ENCODE data around the gene AK5.

AK5 gene, protein sequence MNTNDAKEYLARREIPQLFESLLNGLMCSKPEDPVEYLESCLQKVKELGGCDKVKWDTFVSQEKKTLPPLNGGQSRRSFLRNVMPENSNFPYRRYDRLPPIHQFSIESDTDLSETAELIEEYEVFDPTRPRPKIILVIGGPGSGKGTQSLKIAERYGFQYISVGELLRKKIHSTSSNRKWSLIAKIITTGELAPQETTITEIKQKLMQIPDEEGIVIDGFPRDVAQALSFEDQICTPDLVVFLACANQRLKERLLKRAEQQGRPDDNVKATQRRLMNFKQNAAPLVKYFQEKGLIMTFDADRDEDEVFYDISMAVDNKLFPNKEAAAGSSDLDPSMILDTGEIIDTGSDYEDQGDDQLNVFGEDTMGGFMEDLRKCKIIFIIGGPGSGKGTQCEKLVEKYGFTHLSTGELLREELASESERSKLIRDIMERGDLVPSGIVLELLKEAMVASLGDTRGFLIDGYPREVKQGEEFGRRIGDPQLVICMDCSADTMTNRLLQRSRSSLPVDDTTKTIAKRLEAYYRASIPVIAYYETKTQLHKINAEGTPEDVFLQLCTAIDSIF

DNA sequence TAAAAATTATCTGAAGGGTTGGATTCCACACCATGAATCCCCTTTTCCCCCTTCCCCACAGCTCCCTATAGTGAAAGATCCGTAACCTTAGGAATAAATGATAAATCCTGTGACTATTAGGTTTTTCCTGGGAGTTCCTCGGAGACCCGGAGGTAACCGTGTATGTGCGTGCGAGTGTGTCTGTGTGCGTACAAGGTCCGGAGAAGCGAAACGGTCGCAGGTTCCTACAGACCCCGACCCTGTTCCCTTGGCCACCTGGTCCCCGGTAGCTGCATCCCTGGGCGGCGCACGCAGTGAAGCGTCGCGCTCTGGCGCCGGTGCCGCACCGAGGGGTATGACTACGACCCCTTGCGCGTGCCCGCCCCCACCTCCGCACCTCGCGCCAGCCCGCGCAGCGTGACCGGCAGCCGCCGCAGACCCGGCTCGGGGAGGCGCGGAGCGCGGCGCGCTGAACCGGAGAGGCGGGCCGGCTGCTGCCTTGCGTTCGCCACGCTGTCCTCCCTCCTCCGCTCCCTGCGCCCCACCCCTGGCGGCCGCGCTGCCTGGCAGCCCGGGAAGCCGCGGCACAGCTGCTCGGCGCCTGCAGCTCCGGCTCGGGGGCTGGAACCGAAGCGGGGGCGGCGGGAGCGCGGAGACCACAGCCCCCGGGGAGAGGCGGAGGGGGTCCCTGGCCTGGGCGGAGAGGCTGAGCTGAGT is at the start of gene AK5:
AK5 (plus strand) TSS at position 529 of the 696 bp plus-strand sequence. CDS start 295 bp downstream, outside the sequence.
- peak; percentile 31 to 56 for DNase-seq (ENCODE audit: low read depth in 2 of 2)

DNA sequence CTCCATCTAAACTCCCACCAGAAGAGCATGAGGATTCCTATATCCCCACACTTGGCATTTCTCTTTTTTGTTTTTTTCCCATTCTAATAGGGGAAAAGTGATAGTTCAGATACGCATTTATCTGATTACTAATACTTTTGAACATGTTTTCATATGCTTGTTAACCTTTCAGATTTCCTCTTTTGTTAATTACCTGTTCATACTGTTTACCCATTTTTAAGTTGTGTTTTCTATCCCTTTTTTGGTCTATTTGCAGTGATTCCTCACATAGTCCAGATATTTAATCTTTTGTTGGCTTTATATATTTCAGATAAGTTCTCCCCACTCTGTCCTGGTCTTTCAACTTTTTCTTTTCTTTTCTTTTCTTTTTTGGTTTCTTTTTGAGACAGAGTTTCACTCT is 49.0 kb upstream of the AK5 start:
- DNase-seq (ENCODE audit: low read depth in 2 of 2) = no peak

DNA sequence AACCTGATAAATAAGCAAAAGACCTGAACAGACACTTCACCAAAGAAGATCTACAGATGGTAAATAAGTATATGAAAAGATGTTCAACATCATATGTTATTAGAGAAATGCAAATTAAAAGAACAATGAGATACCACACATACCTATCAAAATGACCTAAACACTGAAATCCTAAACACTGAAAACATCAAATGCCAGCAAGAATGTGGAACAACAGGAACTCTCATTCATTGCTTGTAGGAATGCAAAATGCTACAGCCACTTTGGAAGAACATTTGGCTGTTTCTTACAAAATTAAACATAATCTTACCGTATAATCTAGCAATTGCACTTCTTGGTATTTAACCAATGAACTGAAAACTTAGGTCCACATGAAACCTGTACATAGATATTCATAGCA is 47.7 kb upstream of the AK5 start:
- DNase-seq (ENCODE audit: low read depth in 2 of 2) = no peak

DNA sequence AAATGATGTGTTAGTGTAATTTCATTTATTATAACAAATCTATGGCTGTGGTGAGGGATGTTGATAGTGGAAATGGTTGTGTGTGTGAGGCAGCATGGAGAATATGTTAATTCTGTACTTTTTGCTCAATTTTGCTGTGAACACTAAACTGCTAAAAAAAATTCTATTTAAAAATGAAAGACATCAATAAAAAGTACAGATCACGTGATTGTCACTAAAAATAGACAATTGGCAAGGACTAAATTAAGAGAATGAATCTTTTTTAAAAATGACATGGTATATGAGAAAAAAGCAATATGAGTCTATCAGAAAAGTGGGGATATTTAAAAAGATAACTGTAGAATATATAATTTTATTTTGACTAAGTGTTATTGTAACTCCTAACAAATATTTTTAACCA is 46.9 kb upstream of the AK5 start:
- DNase-seq (ENCODE audit: low read depth in 2 of 2) = no peak

DNA sequence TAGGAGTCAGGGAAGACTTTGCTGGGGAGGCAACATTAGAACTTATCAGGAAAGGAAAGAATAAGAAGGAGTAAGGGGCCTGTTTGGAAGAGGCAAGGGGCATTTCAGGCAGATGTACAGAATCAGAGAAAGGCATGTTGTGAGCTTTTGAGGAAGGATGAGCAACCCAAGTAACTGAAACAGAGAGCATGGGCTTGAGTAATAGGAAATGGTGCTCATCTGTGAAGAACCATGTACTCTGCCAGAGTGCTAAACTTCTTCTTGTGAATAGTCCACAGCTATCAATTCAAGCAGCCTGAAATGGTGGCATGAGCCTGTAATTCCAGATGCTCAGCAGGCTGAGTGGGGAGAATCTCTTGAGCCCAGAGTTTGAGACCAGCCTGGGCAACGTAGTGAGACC is 43.4 kb upstream of the AK5 start:
- DNase-seq (ENCODE audit: low read depth in 2 of 2) = no peak

DNA sequence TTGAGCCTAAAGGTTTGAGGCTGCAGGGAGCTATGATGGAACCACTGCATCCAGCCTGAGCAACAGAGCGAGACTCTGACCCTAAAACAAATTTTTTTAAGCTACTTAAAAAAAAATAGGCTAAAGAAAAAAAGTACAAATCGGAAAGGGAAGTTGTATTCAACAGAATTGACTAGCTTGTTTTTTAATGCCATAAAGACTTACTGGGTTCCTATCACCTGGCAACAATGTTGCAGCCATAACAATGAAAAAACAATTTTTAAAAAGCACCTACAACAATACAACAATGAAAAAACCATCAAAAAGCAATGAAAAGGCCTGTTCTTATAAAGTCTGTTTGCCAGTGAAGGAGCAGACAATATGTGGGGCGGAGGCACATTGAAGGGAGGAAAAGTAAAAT is 42.5 kb upstream of the AK5 start:
- DNase-seq (ENCODE audit: low read depth in 2 of 2) = no peak

DNA sequence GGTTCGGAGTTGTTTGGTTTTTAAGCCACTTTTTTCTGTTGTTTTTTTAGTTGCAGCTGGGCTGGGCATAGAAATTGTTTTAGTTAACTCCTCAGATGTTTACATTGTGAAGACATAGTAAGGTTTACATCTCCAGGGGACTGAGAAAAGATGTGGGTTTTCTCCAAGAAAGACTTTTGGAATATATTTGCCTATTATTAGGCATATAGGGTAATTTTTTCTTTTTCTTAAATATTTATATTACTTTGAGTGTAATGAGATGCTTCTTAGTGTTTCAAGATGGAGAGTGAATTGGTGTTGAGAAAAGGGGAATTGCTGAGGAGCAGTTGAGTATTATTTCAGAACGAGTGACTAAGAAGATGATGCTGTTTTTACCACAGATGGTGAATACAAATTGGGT is 36.0 kb upstream of the AK5 start:
- no peak for DNase-seq (ENCODE audit: low read depth in 2 of 2)

DNA sequence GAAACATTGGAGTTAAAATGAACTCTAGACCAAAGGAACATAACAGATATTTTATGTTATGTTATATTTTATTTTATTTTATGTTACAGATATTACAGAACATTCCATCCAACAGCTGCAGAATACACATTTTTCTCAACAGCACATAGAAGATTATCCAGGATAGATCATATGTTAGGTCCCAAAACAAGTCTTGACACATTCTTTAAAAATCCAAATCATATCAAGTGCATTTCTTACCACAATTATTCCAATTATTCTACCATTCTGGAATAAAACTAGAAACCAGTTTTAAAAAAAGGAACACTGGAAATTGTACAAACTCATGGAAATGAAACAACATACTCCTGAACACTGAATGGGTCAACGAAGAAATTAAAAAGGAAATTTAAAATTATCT is 31.7 kb upstream of the AK5 start:
- no peak for DNase-seq (ENCODE audit: low read depth in 2 of 2)

DNA sequence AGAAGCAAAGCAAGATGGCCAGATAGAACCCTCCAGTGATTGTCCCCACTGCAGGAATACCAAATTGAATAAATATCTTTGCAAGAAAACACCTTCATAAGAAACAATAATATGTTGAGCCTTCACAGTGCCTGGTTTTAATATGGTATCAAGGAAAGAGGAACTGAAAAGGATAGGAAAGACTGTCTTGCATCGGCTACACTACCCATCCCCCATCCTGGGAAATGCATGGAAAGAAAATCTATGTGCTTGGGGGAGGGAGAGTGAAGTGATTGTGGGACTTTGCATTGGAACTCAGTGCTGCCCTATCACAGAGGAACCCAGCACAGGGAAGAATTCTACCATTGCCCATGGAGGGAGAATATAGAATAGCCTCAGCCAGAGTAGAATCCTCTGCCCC is 28.6 kb upstream of the AK5 start:
- DNase-seq (ENCODE audit: low read depth in 2 of 2) = no peak

DNA sequence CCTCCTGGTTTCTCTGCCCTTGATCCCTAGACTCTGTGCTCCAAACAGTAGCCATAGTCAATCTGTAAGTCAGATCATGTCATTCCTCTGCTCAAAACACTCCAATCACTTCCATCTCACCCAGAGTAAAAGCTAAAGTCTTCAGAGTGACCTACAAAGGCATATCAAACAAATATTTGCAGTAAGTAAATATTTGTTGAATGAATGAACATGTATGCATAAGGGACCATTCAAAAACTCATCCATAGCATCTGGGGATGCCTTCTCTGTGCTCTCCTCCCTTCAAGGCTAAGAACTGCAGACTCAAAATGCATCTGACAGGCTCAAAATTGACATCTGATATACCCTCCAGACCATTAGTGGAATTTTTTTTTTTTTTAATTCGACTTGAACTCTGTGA is 18.1 kb upstream of the AK5 start:
- DNase-seq (ENCODE audit: low read depth in 2 of 2) = no peak

DNA sequence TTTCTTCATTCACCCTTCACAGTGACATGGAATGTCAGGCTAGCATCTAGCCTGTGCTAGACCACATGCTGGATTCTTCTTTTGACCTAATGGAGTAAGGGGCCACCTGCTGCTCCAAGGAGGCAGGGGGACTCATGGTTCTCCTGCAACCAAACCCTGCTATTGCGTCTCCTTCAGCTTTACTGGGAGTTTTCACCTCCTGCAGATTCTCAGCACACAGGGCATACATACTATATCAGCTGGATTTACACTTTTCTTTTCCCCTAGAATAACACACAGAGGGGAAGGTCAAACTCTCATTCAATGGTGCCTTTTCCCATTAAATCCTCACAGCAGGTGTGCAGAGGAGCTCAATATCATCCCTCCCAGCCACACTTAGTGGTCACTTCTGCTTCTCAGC is 16.6 kb upstream of the AK5 start:
- DNase-seq (ENCODE audit: low read depth in 2 of 2) = no peak

DNA sequence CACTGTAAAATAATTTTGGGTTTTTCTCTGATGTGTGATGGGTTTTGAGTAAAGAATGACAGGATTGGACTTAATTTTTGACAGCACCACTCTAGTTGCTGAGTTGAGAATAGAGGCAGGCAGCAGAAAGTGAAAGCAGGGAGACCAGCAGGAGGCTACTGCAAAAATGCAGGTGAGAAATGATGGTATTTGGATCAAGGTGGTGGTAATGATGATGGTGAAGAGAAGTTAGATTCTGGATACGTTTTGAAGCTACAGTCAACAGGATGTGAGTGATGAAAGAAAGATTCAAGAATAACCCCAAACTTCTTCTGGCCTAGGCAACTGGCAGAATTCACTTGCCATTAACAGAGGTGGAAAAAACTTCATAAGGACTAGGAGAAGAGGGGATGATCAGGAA is 14.8 kb upstream of the AK5 start:
- DNase-seq (ENCODE audit: low read depth in 2 of 2) = no peak

DNA sequence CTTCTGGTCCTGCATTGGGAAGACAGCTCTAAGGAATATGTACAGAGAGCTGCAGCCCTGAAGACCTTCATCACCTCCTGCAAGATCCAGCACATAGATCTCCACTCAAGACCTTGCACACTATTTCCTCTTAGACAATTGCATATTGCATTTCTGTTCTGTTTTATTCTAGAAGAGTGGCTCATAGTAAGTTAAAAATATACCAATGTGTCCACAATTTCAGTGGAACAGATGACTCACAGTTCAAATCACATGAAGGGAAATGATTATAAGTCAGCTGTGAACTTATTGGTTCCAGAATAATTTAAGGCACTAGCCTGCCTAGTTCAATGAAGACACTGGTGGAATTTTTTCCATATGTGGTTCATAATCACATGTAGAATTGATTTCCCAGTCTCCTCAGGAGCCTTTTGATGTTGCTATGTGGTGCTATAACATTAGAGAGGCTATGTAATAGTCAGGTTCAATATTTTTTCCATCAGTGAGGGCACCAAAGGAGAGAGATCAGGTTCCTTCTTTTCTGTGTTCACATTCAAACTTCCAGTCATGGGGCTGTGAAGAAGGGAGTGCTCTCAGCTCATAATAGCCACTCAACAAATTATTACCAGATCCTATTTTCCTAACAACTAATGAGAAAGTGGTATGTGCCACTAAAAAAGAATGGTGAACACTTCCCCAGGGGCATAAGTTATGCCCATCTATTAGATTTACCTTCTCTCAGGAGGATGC is 9.8 kb upstream of the AK5 start:
- DNase-seq (ENCODE audit: low read depth in 2 of 2) = no peak

DNA sequence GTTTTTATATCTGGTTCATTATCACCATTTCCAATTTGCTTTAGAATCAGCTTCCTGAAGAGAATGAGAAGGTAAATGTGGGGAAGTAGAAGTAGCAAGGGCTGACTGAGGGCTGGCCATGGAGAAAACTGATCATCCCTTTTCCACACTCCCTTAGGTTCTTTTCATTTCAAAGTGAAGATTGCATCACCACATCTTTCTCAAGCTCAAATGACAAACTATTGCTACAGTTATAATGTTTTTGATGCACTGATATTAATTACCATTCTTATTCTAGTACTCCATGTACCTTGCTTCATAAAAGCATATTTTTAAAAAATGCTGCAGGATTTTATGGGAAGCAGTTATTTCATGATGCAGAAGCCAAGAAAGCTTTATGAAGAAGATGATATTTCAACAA is 7.9 kb upstream of the AK5 start:
- no peak for DNase-seq (ENCODE audit: low read depth in 2 of 2)

DNA sequence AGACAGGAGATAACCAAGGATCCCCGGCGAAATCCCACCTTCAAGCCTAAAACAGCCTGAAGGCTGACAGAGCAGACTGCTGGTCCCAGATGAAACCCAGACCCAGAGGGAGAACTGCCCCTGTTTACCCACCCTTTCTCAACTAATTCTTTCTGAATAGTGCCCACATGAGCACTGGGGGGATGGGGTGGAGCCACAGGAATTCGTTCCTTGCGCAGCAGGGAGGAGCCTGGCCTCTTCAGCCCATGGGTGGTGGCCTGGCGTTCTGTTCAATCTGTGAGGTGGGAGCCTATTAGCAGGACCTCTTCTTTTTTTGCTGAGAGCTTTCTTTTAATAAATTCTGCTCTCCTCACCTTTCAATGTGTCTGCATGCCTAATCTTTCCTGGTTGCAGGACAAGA is 6.6 kb upstream of the AK5 start:
- no peak for DNase-seq (ENCODE audit: low read depth in 2 of 2)

DNA sequence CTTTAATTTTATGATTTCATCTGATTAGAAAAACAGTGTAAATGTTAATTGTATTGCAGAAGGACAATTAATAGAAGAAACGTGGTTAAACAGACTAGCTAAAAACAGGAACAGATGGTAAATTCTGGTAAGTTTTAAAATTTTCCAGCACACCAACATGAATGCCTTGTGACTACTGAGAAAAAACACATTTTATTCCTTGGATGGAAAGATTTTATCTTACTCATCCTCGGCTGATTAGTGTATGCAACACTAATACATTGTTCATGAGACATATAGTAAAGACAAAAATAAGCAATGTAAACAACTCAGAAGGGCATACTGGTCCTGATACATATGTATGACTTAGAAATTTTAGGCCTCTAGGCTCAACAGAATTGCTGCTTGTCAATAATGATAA is 4.9 kb upstream of the AK5 start:
- no peak for DNase-seq (ENCODE audit: low read depth in 2 of 2)

DNA sequence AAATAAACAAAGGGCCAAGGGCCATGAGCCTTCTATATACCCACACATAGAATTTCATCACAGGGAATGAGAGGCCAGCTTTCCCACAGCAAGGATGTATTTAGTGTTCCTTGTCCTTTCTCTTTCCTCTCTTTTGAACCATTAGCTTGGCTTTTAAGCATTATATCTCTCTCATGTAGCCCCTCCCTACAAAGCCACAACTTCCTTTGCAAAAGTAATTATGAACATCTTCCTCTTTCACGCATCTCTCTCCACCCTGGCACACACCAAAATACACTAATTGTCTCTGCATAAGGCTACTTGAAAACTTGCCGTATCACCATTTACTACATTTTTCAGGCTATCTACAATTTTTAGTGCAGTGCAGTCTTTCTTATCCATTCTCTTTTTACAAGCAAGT is 1.9 kb upstream of the AK5 start:
- no peak for DNase-seq (ENCODE audit: low read depth in 2 of 2)

DNA sequence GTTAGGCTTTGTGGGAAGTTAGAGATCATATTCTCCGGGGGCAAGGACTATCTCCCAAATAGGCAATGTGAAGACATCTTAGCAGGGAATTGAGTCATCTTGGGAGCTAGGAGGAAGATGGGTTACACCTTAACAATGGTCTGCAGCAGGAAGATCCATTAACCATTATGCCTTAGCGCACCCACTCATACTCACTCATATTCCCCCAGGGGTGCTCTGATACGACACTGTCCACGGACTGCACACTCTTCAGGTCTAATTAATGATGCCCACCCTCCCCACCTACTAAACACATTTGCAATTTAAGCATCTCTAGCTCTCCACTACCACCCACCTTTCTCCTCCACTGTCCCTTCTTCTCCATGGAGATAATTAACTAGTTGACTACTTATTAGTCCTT is 857 bp upstream of the AK5 start:
- no peak for DNase-seq (ENCODE audit: low read depth in 2 of 2)

DNA sequence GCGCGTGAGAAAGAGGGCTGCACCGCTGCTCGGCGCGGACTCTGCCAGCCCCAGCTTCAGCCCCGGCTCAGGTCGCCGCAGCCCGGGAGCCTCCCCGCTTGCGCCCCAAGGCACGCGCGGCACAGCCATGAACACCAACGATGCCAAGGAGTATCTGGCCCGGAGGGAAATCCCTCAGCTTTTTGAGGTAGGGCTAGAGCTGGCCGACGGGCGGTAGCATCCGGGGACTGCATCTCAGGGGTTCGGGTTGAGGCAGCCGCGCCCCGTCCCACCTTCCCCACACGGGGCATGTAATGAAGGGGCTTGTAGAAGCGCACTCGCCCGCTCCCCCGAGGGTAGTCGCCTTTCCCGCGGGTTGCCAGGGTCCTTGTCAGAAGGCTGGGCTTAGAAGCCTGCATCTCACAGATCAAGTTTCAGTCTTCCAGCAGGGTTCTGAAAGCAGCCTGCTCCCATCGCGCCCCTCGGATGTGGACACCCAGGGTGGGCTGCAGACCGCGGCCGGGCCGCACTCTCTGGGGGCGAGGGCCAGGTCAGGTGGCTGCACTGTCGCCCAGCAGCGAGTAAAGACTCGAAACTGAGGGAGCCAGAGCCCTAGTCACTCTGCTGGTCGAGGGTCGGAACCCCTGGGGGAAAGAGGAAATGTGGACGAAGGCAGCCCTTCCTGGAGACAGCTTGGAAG is 507 bp downstream of the AK5 start:
- DNase-seq (ENCODE audit: low read depth in 2 of 2) = peak; percentile 8 to 29

DNA sequence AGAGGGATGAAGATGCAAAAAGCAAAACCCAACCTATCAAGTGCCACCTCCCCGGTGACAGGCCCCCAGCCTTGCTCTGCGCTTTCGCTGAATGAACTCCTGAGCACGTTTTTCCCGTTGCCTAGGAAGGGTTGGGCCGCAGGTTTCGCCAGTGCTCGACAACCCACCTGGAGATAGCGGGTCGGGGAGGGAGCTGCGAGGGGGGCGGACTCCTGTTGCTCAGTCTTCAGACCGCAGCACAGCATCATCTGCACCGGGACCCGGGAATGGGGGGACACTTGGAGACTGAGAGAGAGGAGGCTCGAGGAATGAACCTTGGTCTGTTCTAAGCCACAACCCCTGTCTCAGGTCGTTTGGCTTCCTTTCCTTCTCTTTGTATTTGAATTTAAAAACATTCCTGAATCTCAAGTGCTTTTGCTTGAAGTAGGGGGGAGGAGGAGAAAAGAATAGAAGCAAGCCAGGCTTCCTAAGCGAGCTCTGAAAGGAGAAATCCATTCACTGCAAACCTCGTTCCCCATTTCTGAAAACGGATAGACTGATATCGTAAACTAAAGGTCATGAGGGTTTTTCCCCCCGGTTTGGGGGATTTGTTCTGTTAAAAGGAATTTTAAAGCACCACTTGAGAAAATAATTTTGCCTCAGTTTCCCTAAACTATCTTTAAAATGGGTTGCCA is 1.2 kb downstream of the AK5 start:
- peak; percentile 15 to 18 for DNase-seq (ENCODE audit: low read depth in 2 of 2)

DNA sequence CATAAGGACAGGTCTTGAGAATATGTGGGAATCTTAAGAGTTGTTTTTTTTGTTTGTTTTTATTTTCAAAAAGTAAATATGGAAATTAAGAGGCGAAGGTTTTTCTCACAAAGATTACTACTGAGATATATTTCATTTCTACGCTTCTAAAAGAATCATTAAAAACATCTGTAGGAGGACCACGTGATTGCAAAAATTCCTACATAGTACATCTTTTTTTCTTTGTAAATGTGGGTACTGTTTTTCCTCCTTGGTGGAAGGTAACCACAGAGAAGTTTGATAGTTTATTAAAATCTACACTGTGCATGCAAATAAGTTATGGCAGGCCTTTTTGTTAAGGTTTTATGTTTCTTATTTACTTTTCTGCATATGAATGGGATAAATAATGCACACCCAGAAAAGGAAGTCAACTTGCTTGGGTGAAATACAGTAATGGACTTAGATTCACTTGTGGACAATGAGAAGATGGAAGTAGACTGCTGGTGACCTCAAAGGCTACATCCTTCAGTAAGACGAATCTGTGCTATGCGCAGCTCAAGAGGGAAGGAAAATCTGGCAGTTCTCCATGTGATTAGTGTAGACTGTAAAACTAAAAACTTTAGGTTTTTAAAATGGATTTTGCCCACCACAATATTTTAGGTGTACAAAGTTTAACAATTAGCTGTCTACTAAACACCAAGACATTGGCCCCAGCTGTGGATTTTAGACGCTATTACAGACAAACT is 2.0 kb downstream of the AK5 start:
- DNase-seq (ENCODE audit: low read depth in 2 of 2) = no peak
